Measurements from ENCODE around the gene CHST12.

CHST12 gene

DNA sequence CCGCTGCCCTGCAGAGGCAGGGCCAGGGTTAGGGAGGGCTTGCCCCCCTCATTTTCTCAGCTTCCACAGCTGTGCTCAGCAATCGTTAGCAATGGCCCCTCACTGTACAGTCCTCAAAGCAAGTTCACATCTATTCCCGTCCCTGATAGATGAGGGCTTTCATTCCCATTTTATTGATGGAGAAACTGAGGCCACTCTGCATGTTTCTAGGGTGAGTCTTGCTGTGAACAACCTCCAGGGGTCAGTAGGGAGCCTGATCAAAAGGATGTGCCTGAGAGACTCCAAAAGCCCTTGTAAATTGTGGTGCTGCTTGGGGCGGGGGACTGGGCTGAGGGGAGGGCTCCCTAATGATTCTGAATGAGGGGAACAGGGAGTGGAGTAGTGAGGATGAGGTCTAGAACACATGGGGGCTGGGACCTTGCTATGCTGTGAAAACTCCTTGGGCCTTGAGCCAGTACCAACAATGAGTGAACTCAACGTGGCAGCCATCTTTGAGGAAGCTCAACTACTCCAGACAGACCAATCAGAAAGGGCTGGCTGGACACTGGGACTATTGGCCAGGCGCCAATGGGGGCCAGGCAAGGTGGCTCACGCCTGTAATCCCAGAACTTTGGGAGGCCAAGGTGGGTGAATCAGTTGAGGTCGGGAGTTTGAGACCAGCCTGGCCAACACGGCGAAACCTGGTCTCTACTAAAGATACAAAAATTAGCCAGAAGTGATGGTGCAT is 79.5 kb downstream of the CHST12 start:
- DNase-seq = no peak

DNA sequence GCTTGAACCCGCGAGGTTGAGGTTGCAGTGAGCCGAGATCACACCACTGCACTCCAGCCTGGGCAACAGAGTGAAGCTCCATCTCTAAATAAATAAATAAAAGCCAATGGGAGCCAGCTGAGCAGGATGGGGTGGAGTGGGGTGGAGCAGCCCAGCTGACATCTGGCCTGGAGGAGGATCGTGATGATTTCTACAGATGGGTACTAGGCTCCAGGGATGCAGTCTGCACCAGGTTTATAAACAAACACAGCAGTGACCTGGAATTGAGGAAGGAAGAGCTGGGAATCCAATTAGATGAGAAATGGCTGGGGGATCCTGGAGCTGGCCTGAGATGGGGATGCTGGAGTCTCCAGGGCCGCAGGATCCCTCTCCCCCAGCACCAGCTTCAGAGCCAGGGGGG is 80.1 kb downstream of the CHST12 start:
- DNase-seq = no peak

DNA sequence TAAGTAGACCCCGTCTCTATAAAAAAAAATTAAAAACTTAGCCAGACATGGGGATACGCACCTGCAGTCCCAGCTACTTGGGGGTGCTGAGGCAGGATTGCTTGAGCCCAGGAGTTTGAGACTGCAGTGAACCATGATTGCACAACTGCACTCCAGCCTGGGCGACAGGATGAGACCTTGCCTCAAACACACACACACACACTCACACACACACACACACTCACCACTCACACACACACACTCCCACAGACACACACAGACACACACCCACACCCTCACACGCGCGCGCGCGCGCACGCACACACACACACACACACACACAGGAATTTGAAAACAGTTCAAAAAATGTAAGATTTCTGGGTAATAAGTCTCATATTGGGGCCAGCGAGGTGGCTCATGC is 81.5 kb downstream of the CHST12 start:
- no peak for DNase-seq

DNA sequence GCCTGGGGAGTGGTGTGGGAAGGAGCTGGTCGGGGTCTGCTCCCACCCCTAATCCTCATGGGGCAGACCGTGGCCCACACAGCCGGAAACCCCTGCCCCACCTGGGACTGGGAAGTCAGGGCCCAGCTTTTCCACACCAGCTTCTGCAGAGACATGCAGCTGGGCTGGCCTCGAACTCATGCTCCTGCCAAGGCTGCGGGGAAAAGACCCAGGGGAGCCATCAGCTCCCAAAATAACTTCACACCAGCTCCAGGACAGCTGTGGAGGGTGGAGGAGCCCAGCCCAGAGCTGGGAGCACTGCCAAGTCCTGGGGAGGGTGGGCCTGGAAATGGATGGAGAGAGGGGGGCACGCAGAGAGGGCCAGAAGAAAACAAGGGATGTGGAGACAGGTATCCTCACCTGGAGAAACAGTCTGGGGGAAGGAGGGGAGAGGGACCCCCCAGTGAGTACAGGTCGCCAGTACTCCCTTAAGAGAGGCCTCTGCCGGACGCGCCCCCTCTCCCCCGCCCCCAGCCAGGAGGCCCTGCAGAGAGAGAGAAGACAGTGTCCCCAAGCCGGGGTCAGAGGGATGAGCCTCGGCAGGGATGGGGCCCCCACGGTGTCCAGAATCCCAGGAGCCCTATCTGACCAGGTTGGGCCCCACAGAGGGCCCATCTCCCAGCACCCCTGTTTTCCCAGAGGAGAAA is 84.3 kb downstream of the CHST12 start:
- DNase-seq = no peak

DNA sequence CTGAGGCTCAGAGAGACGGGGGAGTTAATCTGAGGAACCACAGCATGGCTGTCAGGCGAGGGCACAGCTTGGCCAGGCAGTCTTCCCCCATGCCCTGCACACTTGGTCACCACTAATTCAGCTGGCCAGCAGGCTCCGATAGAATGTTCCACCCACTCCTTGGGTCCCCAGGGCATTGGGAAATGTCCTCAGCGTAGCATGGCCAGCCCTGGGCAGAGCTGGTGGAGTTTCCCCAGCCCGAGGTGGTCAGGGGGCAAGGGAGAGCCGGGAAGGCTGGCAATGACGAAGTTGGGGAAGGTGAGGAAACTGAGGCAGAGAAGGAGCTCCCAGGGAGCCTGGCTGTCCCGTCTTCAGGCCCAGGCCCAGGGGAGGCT is 84.8 kb downstream of the CHST12 start:
- DNase-seq = no peak

DNA sequence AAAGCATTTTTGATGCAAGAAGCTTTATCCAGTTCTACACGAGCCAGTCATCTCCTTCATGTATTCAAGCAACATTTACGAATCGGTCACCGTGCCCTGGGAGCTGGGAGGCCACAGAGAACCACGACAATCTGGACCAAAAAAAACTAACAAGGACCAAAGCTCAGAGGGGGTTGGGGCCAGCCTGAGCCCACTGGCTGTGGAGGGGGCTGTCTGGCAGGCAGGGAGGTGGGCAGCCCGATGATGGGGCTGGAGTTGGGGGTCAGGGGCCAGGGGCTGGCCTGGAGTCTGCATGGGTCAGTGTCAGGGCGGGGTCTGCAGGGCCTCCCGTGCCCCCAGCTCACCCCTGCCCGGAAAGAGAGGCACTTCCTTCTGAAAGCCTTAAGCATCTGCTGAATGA is 85.3 kb downstream of the CHST12 start:
- DNase-seq = no peak

DNA sequence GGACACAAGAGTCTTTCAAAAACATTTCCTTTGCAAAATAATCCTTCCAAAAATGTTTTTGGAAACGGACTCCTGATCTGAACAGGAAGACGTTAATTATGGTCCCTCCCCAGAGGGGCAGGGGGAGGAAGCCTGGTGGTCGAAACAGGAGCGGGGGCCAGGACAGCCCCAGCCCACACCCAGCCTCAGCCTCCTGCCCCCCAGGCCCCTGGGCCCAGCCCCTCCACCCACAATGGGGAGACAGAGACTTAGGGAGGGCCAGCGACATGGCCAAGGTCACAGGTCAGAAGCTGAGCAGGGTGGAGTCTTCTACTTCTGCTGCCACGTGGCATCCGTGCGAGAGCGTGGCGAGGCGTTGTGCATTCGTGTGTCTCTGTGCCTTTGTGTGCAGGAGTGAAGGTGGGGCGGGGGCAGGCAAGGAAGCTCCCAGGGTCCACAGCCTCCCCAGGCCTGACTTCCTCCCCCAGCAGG is 86.8 kb downstream of the CHST12 start:
- no peak for DNase-seq

DNA sequence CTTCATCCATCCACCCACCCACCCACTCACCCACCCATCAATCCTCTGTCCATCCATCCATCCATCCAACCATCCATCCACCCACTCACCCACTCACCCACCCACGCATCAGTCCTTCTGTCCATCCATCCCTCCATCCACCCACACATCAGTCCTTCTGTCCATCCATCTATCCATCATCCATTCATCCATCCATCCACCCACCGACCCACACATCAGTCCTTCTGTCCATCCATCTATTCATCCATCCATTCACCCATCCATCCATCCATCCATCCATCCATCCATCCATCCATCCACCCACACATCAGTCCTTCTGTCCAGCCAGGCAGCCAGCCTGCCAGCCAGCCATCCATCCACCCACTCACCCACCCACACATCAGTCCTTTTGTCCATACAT is 88.6 kb downstream of the CHST12 start:
- no peak for DNase-seq

DNA sequence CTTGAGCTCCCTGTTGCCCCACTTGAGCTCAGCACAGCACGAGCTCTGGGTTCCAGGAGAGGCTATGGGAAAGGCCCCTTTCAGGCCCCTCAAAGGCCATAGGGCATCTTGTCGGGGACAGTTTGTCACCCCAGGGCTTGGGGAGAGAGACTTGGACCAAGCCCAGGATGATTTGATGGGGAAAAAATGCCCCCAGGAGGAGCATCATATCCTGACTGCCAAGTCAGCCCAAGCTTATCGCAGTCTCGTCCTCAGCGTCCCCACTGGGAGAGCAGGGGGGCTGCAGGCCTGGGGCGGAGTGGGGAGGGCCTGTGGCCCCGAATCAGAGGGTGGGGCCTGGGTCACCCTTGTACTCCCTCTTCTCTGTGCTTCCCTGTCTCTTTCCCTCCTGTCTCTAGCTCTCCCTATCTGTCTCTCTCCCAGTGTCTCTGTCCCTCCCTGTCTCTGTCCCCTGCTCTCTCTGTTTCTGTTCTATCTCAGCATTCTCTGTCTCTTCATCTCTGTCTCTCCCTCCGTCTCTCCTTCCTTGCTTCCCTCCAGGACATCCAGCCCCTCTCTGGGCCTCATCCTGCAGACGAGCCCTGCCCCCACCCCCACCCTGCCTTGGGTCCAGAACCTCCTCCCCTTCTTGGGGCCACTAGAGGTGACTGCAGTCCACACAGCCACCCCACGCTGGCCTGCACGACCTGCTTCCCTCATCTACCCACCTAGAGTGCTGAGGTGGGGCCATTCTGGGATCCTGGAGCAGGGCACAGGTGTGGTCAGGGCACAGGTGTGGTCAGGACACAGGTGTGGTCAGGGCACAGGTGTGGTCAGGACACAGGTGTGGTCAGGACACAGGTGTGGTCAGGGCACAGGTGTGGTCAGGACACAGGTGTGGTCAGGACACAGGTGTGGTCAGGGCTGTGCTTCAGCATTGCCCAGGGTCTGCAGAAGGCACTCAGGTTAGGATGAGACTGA is 90.1 kb downstream of the CHST12 start:
- no peak for DNase-seq

DNA sequence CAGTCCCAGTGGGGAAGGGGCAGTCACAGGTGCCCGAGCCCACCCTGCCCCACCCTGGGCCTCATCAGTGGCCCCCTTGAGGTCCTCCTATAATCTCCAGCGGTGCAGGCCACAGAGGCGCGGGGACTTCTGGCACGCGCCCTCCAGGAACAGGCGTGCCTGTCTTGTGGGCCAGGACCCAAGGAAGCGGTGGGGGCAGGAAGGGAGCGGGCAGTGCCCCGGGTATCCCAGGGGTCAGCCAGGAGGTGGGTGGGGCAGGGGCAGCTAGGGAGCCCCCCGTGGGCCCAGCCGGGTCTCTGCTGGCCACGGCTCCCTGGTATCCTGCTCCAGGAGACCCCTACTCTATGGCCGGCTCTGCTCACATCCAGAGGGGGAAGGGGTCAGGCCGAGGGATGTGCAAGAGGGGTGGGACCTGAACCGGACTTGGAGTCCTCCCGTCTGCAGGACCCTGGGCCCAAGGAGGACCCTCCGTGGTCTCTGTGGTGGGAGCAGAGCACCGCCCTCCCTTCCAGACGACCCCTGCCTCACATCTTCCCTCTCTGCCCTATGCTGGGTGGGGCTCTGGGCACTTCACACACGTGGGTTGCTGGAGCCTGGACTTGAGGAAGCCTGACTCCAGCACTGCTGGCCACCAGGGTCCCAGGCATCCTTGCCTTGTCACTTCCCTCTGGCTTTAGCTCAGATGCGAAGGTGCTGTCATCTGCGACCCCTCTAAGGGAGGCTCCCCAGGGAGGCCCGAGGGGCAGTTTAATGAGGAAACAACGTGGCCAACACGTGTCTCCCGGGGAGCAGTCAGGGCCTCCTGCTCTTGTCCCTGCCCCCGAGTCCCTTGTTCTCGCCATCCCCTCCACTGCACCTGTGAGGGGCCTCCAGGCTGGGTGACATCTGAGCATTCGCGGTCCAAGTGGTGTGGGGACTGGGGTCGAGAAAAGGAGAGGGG is 91.0 kb downstream of the CHST12 start:
- no peak for DNase-seq

DNA sequence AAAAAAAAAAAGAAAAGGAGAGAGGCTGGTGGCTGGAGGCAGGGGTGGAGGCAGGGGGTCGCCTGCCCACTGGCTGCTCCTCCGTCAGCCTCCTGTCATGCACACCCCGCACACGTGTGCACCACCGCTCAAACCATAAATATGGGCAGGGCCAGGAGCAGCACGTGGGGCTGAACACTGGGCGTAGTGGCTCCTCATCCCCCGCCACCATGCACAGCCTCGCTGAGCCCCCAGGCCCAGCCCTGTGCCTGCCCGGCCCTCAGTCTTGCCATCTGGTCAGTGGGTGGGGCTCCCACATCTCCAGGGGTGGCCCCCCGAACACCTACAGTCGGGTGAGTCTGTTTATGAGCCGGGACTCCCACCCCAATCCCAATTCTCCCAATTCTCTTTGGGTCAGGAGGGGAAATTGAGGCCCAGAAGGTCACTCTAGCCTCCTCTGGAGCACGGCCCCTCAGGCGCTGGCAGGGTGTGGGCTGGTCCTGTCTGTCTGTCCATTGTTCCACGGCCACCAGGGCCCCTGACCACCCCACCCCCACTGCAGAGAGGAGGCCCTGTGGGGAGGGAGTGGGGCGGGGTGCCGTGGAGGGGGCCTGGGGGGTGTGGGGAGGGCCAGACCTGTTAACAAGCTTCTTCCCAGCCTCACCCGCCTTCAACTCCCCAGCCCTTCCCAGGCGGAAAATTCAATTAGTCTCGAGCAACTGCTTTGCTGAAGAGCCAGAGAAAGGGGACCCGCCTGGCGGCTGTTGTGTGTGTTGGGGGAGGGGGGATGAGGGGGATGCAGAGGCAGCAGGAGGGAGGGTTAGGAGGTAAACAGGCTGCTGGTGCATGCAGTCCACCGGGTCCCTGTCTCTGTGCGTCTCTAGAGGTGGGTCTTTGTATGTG is 92.2 kb downstream of the CHST12 start:
- DNase-seq = no peak

DNA sequence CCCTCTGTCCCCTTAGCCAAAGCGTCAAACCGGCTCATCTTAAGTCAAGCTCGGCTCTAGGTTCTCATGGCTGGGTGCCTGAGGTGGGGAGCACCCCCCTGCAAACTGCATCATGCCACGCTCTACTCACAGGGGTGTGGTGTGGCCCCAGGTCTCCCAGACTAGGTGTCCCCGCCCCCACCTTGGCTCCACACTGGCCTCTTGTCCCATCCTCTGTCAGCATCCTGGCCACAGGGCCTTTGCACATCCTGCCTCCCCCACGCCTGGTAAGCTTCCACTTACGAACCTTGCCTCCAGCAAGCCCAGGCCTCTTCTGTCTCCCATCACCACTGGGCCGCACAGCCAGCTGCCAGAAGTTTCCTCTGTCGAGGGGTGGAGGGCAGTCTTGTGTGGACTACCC is 93.0 kb downstream of the CHST12 start:
- no peak for DNase-seq

DNA sequence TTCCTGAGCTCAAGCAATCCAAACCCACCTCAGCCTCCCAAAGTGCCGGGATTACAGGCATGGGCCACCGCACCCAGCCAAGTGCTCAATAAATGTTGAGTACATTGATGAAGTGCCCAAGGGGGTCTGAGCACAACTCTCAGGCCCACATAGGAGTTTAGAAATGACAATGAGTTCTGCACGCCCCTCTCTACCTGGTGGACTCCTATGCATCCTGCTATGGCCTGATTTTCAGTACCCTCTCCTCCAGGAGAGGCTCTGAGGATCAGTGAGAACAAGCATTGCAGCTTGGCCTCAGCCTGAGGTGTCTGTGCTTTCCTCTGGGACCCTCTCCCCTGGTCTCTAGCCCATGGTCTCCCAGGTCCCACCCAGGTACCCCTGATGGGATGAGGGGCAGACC is 93.7 kb downstream of the CHST12 start:
- no peak for DNase-seq

DNA sequence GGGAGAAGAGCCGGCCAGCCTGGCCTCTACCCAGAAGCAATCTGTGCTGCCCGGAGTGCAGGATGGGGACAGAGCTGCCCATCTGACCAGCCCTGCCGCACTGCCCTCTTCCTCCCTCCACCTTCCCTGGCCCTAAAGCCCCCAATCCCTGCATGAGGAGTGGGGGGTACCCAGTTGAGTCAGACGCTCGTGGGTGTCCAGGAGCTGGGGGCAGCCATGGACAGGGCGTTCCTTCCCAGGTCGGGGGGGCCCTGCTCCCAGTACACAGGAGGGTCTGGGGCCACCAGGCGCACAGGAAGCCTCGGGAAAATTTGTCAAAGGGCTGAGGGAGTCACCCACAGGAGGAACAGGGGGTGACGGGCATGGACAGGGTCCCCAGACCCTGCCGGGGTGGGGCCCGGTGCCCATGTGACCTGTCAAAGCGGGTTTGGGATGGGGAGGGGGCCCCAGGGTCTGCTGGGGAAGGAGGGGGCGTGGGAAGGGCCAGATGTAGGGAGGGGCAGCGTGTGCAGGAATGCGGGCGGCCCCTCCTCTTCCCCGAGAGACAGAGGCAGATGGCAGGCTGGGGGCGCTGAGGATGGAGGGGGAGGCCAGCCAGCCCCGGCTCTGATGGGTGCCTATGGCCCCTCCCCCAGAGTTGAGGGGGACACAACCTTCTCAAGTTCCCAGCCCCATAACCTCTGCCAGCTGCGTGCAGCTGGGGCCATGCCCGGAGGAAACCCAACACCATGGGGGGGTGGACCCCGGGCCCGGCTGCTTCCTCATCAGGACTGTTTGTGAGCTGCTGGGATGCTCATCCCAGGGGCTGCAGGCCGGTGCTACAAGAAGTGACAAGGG is 94.3 kb downstream of the CHST12 start:
- DNase-seq = no peak
